GM19452 (cell line): Measurements from ENCODE around the gene TSHR.
A peak's percentile ranks its signal among the peaks of the same experiment; 100 is the strongest.

Experiments used
- ATAC-seq: cut with Tn5 transposase; IDR thresholded peaks from one replicate; pipeline ENCODE4 v1.9.1; 2021; ENCODE audit not compliant: unreplicated experiment

Gene TSHR

DNA sequence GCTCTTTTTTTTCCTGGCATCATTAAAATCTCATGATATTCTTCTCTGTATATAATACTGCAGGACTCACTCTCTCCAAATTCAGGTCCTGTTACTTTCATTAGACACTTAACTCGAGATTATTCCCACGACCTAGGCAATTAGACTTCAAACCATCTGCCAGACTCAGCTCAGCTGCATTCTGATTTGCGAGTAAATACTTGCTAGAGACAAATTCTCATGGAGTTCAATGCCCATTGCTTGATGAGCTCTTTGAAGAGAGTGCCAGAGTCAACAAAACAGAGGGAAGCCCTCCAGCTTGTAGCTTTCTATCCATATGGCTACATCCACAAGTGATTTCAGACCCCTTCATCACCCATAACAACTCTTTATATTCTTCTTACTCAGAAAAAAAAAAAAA, 177.0 kb downstream of the TSHR start:
- ATAC-seq, result no peak

DNA sequence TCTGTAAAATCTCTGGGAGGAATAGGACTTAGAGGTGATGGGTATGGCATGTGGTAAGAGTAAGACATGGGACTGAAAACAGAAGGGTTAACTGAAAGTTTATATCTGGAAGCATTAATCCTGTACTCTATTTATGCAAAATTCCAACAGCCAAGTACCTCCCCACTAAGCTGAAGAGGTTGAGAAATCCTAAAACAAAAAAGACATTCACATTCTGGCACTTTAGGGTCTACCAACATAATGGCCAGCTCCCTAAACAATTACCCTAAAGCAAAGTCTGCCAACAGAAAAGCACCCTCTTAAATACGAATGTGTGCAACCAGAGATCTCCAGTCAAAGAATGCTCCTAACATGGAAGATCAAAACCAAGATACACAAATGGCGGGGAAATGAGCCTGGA, 178.0 kb downstream of the TSHR start:
- ATAC-seq, result no peak

DNA sequence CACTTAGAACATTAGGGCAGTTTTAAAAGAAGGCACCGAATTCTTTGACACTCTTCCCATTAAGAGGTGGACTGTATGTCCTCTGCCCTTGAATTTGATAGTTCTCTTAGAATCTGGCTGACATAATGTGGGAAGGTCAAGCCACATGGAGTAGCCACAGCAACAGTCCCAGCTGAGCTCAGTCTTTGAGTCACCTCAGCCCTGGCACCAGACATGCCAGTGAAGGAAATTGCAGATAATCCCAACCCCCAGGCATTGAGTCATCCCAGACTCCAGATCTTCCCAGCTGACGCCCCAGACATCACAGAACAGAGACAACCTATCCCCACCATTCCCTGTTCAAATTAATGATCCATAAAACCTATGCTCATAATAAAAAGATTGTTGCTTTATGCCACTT, 181.9 kb downstream of the TSHR start:
- no peak for ATAC-seq

- no peak for ATAC-seq
These were observed 183.0 kb downstream of the TSHR start for GRCh38 chr14:81138429-81138828.

DNA sequence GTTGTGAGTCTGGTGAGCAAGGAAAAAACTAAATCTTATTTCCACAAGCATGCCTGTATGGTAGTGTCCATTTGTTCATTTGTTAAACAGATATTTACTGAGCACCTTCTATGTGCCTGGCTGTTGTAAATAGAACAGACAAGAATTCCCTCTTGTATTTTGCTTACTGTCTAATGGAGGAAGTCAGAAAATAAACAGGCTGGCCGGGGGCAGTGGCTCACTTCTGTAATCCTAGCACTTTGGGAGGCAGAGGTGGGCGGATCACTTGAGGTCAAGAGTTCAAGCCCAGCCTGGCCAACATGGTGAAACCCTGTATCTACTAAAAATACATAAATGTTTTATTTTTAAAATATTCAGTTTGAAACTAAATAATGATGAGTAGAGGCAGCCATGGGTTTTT, 186.0 kb downstream of the TSHR start:
- no peak for ATAC-seq

DNA sequence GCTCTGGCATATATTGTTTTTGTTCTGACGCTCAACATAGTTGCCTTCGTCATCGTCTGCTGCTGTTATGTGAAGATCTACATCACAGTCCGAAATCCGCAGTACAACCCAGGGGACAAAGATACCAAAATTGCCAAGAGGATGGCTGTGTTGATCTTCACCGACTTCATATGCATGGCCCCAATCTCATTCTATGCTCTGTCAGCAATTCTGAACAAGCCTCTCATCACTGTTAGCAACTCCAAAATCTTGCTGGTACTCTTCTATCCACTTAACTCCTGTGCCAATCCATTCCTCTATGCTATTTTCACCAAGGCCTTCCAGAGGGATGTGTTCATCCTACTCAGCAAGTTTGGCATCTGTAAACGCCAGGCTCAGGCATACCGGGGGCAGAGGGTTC, 188.4 kb downstream of the TSHR start:
- no peak for ATAC-seq

DNA sequence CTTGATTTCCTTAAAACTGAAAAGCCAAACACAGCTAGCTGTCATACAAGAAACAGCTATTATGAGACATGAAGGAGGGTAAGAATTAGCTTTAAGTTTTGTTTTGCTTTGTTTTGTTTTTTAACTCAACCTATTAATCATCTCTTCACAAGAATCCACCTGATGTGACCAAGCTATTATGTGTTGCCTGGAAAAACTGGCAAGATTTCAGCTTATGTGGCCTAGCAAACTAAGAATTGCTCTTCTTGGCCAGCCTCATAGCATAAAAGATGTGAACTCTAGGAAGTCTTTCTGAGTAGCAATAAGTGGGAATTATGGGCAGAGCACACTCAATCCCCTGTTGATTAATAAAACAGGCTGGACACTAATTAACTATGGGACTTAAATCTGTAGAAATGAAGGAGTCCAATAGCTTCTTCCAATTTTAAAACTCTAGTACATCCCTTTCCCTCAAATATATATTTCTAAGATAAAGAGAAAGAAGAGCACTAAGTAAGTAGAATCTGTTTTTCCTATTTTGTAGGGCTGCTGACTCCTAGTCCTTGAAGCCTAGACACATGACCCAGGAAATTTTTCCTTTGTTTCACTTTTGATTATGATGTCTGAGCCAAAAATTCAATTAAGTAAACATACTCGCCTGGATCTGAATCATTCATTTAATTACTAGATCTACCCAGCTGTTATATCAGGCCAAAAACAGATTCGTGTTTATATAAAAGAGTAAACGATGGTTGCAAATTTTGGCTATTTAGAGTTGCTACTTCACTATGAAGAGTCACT, 189.6 kb downstream of the TSHR start:
- no peak for ATAC-seq

GRCh38 chr14:81147140-81147897, 191.9 kb downstream of the TSHR start:
- peak; percentile 79 for ATAC-seq

GRCh38 chr14:81148635-81149034, 193.2 kb downstream of the TSHR start:
- ATAC-seq, result no peak

DNA sequence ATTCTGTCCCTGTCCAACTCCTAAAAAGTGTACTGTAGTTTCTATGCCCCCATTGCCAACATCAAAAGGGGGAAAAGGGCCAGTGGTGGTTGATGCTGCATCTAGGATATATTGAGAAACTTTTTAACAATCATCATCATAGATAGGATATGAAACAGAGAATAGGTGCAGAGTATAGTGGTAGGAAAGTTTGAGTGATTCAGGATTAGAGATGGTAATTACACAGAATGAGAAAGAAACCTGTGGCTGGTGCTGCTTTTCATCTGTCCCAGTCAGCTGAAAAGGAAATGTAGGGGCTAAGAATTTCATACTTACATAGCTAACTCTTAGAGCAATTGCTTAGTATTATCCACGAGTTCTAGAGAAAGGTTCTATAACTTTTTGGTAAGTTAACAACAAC, 197.8 kb downstream of the TSHR start:
- ATAC-seq, result no peak

DNA sequence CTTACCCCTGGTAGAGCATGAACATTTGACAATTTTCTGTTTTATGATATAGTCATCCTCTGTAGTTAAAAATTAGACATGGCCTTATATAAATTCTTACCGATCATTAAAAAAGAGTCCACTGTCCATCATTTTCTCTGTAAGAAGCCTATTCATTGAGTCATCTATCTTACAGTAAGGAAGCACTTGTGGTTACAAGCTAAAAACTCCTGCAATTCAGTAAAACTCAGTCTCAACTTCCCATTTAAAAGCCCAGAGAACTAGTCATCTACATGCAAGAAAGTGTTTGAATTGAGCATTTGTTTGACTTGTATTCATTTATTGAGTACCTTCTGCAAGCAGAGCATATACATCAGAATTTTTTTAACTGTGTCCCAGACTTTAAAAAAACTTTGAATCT, 202.0 kb downstream of the TSHR start:
- ATAC-seq, result no peak

DNA sequence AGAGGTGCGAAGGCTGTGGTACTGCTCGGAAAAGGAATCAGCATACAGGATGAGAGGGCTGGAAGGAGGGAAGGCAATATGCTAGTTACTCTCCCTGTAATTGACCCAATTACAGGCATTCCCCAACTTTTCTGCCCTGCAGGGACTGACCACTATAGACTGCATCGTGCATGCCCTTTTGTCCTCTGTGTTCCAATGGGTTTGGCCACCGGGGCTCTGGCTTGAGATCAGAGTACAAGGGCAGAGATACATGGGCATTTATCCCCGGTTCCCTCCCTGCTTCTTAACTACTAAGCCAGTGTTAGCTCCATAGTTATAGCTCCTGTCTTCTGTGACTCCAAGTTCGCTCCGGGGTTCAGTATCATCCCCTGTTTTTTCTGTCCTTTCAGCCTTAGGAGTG, 205.7 kb downstream of the TSHR start:
- no peak for ATAC-seq

DNA sequence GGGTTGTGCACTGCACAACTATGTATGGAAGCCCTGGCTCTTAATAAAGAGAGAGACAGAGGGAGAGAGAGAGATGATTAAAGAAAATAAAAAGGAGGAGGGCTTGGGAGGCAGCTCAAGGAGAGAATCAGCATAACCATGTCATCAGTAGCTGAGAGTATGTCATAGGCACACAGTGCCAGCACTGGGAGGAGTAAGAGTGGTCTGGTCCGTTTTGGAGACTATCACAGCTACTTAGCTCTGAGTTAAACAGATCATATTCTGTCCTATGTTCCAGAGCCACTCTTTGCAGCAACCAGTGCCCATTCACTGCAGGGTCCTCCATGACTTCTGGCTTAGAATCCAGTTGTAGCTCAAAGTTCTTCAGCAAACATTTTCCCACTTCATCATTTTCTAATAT, 206.3 kb downstream of the TSHR start:
- ATAC-seq, result no peak

GRCh38 chr14:81162941-81163340, 207.5 kb downstream of the TSHR start:
- no peak for ATAC-seq

DNA sequence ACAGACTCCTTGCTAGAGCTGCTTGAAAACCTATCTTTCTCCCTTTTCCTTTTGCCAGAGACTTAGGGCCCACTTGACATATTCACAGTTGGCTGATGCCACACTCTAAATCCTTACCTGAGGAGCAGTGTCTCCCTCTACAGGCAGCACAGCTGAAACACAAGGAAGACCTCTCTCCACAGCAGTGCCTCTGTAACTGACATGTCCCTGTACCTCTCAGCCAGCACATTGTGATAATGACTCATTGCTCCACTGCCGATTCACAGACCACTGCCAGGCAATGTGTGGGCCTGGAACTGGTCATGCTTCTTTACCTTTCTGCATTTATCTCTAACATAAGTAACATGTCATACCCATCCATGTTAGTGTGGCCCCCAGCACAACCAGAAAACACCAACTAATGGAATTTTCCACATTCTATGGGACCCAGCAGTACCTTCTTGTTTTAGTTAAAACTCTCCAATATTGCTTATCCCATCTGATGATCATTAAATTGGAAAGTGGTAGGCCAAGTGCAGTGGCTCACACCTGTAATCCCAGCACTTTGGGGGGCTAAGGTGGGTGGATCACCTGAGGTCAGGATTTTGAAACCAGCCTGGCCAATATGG, 208.8 kb downstream of the TSHR start:
- ATAC-seq, result peak; percentile 96

- ATAC-seq, result no peak
These were observed 209.8 kb downstream of the TSHR start for GRCh38 chr14:81165188-81165587.

DNA sequence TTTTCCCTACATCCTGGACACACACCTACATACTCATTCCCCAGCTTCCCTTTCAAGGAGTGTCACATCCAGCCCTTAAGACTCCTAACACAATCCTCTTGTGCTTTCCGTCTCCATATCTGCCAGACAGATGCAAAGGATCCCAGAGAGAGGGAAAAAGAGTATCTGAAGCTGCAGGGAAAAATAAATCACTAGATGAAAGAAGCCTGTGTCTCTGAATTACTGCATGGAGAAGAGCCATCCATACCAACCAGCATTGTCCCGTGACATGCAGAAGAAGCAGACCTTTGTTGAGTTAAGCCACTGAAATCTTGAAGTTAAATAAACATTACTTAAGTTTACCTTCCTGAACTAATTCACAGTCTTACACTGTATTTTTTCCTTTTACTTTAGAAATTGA, 210.7 kb downstream of the TSHR start:
- no peak for ATAC-seq

DNA sequence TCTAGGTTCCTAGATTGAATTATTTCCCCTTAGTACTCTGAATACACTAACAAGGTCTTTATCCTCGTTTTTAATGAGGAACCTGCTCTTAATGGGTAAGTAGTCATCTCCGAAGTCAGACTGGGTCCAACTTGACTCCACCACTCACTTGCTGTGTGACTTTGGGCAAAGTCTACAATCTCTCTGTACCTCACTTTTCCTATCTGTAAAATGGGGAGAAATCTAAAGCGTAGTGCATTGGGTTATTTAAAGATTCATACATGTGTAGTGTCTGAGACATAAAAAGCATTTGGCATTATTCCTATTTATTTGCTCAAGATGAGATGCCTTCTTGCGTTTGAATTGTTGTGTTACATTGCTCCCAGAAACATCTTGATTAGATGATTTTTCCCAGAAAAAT, 213.8 kb downstream of the TSHR start:
- no peak for ATAC-seq

DNA sequence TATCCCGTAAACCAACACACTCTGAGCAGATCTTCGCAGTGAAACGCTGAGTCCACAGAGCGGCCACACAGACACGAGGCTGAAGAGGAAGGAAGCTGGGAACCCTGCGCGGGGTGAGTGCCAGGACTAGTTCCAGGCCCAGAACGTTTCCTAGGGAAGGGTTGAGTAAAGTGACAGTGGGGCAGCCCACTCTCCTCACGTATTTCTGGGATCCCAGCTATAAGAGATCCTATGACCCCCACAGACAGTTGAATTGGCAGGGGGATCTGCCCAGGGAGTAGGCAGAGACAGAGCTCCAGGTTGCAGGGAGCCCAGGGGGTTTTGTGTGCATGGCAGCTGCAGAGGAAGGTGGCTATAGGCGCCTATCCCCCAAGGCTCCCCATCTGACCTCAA, 214.3 kb downstream of the TSHR start:
- peak; percentile 16 for ATAC-seq

DNA sequence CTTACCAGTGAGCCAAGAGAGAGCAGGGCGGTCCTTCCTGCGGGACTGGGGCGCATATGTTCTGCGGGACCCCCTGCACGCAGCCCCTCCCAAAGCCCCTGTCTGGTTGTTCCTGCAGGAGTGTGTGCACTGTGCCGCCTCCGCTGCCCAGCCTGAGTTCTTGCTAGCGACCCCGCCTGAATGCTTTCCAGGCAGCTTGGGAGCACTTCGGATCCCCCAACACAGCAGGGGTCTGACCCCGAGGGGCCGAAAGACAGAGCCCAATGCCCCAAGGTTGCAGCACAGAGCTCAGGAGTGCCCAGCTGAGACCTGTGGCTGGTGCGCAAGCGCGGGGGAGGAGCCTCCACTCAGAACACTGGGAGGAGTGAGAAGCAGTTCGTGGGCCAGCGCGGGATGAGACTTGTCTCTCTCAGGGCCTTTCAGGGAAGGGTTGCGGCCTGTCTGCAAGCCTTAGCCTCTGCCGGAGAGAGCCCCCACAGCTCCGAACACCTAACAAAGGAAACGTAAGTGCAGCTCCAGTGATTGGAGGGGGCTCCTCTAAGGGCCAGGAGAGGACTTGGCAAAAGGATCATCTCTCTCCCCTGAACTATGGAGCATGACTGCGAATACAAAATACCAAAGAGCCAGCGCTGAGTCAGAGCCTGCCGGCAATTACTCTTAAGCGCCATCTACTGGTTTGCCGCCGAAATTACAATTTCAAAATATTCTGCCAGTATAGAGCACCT, 214.8 kb downstream of the TSHR start:
- peak; percentile 96 for ATAC-seq

DNA sequence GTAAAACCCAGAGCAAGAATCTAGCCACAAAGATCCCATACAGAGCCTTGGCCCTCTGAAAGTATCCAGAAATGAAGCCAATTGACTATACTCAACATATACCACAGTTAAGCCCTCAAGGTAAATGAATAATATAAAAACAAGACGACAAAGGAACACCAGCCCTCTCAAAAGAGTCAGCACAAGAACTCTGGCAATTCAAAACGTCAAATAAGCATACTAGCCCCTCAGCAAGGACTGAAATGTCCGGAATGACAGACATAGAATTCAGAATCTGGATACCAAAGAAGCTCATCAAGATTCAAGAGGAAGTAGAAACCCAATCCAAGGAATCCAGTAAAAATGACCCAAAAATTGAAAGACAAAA, 215.4 kb downstream of the TSHR start:
- no peak for ATAC-seq

GRCh38 chr14:81172353-81172752, 216.9 kb downstream of the TSHR start:
- peak; percentile 26 for ATAC-seq
